Tibial nerve (tissue), 4 donors: ENCODE data around the gene PRPF38B.

ENCODE experiments used
- CTCF ChIP-seq, 5 experiments: fragments of 200-600 bp in 3 of 5; fragments of 450-650 bp in 2 of 5; sonication (generic) in 3 of 5; IDR thresholded peaks; one replicate each; pipeline ENCODE4 v1.5.1; 2016 to 2019; ENCODE audit warnings: antibody characterized with exemption in 5 of 5, mild to moderate bottlenecking in 3 of 5, moderate library complexity in 2 of 5
- EP300 ChIP-seq, 2 donors: sonication (generic); formaldehyde crosslinking; IDR thresholded peaks; one replicate each; pipeline ENCODE4 v1.6.1; 2017; ENCODE audit warnings: antibody characterized with exemption in 2 of 2, mild to moderate bottlenecking in 1 of 2
- POLR2A ChIP-seq, 2 donors: fragments of 450-650 bp; IDR thresholded peaks; one replicate each; pipeline ENCODE4 v1.6.1; 2017; ENCODE audit warnings: antibody characterized with exemption in 2 of 2, mild to moderate bottlenecking in 2 of 2, moderate library complexity in 2 of 2

- TF ChIP-seq POLR2A (IDR thresholded peaks at IDR 0.05) (no peak), CTCF (IDR thresholded peaks at IDR 0.05) (no peak), EP300 (IDR thresholded peaks at IDR 0.05) (no peak)
Observed at GRCh38 chr1:108706643-108707042, 14.5 kb downstream of the PRPF38B start.
